Suprapubic skin (tissue), 3 donors: Measurements from ENCODE around the gene ERICH3.

Experiments used
- CTCF ChIP-seq, 2 donors: fragments of 200-600 bp in 1 of 2; fragments of 450-650 bp in 1 of 2; sonication (generic) in 1 of 2; IDR thresholded peaks; one replicate each; pipeline ENCODE4 v1.5.1; 2016 to 2019; ENCODE audit warnings: antibody characterized with exemption in 2 of 2, mild to moderate bottlenecking in 1 of 2, moderate library complexity in 1 of 2
- POLR2AphosphoS5 ChIP-seq, 3 donors: sonication (generic); formaldehyde crosslinking; IDR thresholded peaks; one replicate each; pipeline ENCODE4 v1.6.1; 2017; ENCODE audit warnings: antibody characterized with exemption in 3 of 3

GRCh38 chr1:74674278-74675048, 871 bp upstream of the ERICH3 start:
- TF ChIP-seq CTCF (IDR thresholded peaks at IDR 0.05) (no peak), POLR2AphosphoS5 (IDR thresholded peaks at IDR 0.05) (no peak)
